H54 (cell line): ENCODE data around the gene PTPRH.
A peak's percentile ranks its signal among the peaks of the same experiment; 100 is the strongest.
"Not testable (repeated sequence)": the region's sequence is repeated elsewhere in the genome, so short reads cannot be mapped to it uniquely, and the experiment has no call there.

ENCODE experiments used
- DNase-seq: peaks from one replicate; pipeline ENCODE4 v3.0.0; 2011; ENCODE audit warnings: low spot score, mixed read lengths; ENCODE audit not compliant: insufficient read length
- FAIRE-seq: peaks from 3 replicates; lab custom pipeline; 2011; peaks lifted over from hg19 to GRCh38; lab: Jason Lieb, UNC
- POLR2A ChIP-seq: IDR thresholded peaks from 2 replicates; pipeline ENCODE4 v1.6.1; 2011; ENCODE audit warnings: low read depth, mild to moderate bottlenecking, low read length

The PTPRH gene

DNA sequence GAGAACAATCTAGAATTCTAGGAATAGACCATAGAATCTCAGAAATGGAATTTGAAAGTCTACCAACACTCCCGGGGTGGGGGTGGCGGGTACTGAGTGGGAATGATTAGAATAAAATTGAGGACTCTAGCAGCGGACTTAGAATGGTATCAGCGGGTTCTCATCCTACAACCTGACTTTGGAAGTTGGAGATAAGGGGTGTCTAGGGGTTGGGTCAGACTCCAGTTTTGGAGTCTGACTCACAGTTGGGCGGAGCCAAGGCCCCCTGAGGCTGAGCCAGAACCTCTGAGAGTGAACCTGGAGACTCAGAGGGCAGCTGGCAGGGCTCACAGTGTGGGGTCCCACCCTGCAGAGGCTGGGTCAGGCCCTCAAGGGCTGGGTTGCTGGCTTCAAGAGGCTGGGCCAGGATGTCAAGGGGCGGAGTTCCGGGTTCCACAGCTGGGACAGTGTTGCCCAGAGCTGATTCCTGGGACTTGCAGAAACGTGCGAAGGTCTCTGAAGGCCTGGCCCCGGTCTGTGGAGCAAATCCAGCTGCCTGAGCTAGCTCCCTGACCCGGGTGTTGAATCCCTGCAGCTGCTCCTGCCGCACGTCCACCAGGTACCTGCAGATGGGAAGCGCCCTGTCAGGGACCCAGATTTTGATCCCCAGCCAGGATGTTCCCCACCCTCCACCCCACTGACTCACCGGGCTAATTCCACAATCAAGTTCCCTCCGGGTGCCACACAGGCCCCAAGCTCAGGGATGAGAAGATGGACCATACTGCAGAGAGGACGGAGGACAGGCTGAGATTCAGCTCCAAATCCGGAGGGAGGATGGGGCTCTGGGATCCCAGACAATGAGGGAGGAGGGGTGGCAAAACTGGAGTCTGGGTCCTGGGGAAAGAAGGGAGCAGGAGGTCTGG is 50.2 kb downstream of the PTPRH start:
- peak; percentile 72 for FAIRE-seq
- DNase-seq: peak; percentile 99
- no peak for TF ChIP-seq POLR2A

DNA sequence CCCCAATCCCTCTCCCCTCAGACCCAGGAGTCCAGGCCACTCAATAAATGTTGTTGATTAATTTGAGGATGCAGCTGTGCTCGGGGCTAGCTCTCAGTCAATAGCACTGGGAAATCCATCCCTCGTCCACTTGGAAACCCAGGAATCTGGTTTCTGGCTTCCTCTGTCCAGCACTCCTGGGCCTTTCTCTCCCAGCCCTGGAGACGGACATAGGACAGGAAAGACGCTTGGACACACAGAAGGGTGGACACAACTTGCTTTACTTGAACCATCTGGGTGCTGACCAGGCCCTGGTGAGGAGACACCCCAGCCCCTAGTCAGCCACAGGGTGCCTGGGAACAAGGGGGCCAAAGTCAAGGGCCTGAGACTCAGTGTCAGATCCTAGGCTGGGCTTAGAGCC is 50.9 kb downstream of the PTPRH start:
- DNase-seq (no peak), FAIRE-seq (no peak)
- TF ChIP-seq POLR2A: no peak

DNA sequence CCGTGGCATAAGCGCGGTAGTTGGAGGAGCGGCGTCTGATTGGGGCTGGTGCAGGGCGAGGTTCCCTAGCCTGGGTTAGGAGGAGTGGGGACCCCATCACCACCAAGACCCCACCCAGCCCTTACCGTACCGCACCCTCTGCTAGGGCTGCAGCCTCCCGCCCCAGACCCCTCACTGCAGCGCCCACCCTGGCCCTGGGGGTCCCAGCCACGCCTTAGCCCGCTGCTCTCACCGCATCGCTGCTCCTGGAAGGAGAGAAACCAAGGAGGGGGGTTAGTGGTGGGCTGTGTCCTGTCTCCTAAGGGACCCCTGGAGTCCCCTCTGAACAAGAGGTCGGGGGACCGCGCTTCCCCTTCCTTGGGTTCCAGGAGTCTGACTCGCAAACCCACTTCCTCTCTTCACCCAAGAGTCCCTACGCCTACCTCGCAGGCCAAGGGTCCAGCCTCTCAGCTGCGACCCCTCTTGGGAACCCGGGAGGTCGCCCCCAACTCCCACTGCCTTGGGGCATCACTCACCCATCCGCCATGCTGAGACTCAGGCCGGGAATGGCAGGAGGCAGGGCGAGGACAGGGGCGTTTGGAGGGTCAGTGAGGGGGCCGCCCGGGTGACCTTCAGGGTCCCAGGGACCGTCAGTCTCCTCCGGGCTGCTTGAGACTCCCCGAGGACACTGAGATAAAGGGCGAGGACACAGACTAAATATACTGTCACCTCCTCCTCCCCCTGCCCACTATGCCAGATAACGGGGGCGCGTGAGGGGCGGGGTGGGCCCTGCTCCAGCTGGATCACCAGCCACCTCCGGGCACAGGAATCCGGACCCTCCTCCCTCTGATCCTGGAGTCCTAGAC is 52.0 kb downstream of the PTPRH start, which contains the start of gene TNNI3:
Gene TNNI3 (minus strand): TSS at position 669 of the 845 bp plus-strand sequence. CDS start 143 bp downstream, at position 526.
- DNase-seq (no peak), FAIRE-seq (no peak)
- TF ChIP-seq POLR2A: no peak

DNA sequence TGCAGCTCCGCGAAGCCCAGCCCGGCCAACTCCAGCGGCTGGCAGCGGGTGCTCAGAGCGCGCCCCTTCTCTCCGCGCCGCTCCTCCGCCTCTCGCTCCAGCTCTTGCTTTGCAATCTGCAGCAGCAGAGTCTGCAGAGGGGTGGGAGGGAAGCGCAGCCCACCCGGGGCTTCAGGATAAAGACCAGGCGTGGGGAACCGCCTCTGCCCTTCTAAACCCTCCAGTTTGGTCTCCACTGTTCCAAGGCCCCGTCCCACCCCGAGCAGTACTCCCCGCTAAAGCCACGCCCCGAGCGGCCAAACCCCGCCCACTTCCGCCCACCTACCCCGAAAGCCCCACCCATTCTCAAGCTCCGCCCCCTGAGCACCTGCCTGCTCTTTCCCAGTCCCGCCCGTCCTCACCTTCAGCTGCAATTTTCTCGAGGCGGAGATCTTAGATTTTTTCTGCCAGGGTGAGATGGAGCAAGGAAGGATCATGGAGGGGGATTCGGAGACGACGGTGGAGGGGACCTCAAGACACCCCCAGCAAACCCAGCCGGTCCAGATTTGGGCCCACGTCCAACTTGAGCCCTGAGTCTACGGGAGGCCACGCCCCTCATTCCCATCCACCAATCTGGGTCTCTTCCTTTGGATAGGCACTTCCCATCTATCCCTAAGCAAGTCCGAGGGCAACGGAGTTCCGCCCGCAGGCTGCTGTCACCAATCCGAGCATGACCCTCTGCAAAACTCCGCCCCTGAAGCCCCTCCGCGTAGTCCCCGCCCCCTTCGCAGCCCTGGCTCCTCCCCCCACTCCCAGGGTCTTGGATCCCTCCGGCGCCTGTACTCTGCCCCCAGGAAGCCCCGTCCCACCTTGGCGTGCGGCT is 52.9 kb downstream of the PTPRH start:
- FAIRE-seq (no peak), DNase-seq (no peak)
- no peak for TF ChIP-seq POLR2A

DNA sequence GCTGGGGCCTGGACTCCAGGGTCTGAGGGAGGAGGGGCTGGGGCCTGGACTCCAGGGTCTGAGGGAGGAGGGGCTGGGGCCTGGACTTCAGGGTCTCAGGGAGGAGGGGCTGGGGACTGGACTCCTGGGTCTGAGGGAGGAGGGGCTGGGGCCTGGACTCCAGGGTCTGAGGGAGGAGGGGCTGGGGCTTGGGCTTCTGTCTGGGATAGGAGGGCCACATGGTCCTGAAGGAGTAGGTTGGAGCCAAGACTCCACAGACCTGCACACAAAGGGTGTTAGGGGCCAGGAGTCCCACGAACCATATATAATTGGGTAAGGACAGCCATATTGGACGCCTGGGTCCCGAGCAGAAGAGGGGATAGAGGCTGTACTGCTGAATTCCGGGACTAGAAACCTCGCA is 53.5 kb downstream of the PTPRH start:
- FAIRE-seq, DNase-seq: not testable (repeated sequence)

DNA sequence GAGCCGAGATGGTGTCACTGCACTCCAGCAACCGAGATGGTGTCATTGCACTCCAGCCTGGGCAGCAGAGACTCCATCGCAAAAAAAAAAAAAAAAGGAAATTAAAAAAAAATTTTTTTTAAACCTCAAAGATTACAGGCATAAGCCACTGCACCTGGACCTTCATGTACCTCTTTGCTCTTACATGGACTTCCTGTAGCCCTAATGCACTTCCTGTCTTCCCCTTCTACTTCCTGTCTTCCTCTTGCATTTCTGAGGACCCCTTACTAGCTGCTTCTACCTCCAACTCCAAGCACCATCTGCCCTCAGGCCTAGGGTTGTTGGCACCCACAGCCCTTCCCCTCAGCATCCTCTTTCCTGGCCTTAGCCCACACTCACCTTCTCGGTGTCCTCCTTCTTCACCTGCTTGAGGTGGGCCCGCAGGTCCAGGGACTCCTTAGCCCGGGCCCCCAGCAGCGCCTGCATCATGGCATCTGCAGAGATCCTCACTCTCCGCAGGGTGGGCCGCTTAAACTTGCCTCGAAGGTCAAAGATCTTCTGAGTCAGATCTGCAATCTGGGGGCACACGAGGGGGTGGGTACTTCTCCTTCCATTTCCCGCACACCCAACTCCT is 55.5 kb downstream of the PTPRH start:
- no peak for TF ChIP-seq POLR2A
- FAIRE-seq (no peak), DNase-seq (no peak)

DNA sequence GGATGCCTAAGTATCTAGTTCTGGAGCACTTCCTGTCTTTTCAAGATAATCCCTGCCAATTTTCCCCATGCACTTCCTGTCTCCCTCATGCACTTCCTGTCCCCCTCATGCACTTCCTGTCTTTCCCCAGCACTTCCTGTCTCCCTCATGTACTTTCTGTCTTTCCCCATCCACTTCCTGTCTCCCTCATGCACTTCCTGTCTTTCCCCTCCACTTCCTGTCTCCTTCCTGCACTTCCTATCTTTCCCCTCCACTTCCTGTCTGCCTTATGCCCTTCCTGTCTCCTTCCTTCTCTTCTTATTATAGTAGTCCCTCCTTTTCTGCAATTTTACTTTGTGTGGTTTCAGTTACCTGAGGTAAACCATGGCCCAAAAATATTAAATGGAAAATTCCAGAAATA is 57.3 kb downstream of the PTPRH start:
- DNase-seq: no peak
- TF ChIP-seq POLR2A: no peak
- FAIRE-seq: no peak

DNA sequence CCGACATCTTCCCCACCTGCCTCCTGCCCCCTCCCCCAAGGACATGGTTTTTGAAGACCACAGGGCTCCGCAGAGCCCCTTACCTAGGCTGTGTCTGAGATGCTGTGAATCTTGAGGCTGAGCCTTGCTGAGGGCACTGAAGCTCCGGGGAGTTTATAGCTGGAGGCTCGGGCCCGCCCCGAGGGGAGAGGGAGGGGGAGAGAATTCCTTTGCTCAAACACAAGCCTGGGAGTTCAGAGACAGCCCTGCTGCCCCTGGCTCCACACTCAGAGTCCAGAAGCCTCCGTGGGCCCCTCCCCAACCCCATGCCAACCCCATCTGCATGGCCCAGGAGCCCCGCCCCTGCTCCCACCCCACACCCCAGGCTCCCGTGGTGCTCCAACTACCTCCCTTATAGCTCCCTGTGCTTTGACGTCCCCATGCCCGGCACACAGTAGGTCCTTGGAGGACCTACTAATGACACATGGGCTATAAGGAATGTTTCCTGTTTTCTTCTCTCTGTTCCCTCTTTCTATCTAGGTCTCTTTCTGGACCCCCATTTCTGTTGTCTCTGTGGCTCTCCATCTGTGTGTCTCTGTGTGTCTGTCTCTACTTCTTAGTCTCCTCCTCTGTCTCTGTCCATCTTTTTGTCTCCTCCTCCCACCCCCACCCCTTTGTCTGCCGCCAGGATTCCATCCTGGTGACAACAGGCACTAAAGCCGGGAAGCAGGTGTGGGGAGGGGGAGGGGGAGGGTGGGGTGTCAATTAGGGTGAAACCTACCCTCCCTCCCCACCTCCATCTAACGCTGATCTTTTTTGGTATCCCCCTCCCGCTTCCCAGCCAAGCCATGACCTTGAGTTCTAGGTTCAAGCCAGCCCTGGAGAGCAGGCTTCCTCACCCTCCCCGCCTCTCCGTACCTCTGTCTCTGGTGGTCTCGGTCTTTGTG is 60.0 kb downstream of the PTPRH start, which contains the start of gene TNNT1:
Gene TNNT1 (minus strand): TSS at position 129 of the 926 bp plus-strand sequence. CDS start 2,049 bp downstream, outside the sequence.
- FAIRE-seq (no peak), DNase-seq (peak; percentile 75)
- TF ChIP-seq POLR2A: no peak

DNA sequence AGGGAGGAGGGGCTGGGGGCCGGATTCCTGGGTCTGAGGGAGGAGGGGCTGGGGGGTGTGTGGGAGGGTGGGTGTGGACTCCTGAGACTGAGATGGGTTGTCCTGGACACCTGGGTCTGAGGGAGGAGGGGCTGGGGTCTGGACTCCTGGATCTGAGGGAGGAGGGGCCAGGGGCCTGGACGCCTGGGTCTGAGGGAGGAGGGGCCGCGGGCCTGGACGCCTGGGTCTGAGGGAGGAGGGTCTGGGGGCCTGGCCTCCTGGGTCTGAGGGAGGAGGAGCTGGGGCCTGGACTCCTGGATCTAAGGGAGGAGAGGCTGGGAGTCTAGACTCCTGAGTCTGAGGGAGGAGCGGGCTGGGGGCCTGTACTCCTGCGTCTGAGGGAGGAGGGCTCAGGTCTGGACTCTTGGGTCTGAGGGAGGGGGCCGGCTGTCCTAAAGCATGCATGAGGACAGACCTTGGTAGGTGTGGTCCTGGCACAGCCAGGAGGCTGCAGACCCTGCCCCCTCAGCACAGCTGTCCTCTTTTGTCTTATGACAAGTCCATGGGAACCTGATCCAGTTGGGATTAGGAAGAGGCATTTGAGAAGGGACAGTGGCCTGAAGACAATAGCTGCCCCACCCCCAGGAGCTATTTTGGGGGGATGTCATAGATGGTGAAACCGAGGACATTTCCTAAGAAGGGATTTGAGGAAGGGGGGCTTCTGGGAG is 61.6 kb downstream of the PTPRH start:
- no peak for TF ChIP-seq POLR2A
- DNase-seq: no peak
- FAIRE-seq: no peak

DNA sequence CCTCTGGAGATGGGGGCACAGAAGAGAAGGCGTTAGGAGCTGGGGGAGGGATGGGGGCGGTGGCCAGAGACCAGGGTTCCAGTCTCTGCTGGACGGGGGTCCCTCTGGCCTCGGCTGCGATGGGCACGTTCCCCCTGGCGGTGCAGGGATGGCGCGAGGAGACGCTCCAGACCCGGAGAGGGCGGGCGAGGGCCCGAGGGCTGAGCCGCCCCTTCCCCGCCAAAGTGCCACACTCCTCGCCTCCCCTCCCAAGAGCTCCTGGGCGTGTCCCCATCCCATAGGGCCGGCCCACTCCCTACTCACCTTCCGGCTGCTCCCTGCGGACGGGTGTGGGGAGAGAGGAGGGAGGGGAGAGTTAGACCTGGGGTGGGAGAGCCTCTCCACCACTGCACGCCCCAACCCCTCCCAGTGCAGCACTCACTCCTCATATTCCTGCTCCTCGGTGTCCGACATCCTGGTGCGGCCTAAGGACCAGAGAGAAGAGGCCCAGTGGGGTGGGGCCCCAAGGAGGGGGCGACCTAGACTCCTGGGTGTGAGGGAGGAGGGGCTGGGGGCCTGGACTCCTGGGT is 62.5 kb downstream of the PTPRH start:
- no peak for FAIRE-seq
- DNase-seq: peak; percentile 99
- TF ChIP-seq POLR2A: peak; percentile 69

DNA sequence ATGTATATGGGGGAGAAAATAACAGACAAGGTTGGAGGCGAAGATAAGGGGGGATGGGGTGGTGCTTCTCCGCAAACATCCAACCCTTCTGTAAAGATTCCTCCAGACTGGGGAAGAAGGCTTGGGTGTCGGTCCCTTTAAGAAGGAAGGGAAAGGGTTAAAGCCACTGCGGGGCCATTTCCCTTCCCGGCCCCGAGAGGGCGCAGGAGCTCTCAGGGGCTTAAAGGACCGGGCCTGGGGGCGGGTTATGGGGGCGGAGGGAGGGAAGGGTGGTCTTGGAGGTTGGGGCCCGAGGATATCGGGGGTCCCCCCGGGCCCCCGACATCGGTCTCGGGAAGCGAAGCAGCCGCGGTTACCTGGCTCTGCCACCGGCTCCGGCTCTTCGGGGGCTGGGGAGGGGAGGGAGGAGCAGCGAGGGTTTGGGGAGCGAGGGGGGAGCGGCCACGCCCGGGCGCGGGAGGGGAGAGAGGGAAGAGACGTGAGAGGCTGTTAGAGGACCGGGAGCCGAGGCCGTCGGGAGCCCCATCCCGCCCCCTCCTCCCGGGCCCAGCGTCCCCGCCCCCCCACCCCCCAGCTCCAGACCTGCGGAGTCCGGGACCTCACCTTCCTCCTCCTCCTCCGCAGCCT is 63.1 kb downstream of the PTPRH start:
- no peak for FAIRE-seq
- no peak for TF ChIP-seq POLR2A
- DNase-seq: peak; percentile 98
